Measurements from ENCODE around the gene ENDOV. TPM values are rescaled to one million over a fixed set of nuclear protein-coding genes. Genes with fewer than 3 reads are reported as not detected.

ENDOV gene
- total RNA-seq, 2 donors from 2014 or later = 19.1 to 25.3 TPM

GRCh38 chr17:80485846-80486245 is 70.9 kb downstream of the ENDOV start:
- DNase-seq = no peak
- Histone ChIP-seq H3K9ac (ENCODE audit: low read depth in 2 of 2, low read length in 2 of 2) (no peak overlapping the region), H3K4me3 (no peak overlapping the region), H3K27ac (no peak overlapping the region), H3K9me3 (no peaks in the 10 kb centered on the region), H3K4me1 (no peaks in the 10 kb centered on the region), H3K27me3 (peaks cover 11% of the 10 kb centered on the region), H3K36me3 (no peaks in the 10 kb centered on the region)
- no peak for TF ChIP-seq CTCF (IDR thresholded peaks at IDR 0.05)
- intact Hi-C loops (cut with DNase I) = no loop called here

- H3K27me3 ChIP-seq = peaks cover 3% of the 10 kb centered on the region
Observed at GRCh38 chr17:80486692-80487091, 71.7 kb downstream of the ENDOV start.

GRCh38 chr17:80487511-80487910 is 72.5 kb downstream of the ENDOV start:
- no peak for TF ChIP-seq CTCF (IDR thresholded peaks at IDR 0.05)
- intact Hi-C loops (cut with DNase I) = no loop called here
- no peak overlapping the region for H3K27ac ChIP-seq
- no peak overlapping the region for H3K9ac ChIP-seq (ENCODE audit: low read depth in 2 of 2, low read length in 2 of 2)
- DNase-seq = no peak
- H3K9me3 ChIP-seq = no peaks in the 10 kb centered on the region
- no peak overlapping the region for H3K4me3 ChIP-seq
- H3K4me1 ChIP-seq = no peaks in the 10 kb centered on the region
- H3K36me3 ChIP-seq = no peaks in the 10 kb centered on the region
- H3K27me3 ChIP-seq = no peaks in the 10 kb centered on the region

More at GRCh38 chr17:80486692-80487091, 71.7 kb downstream of the ENDOV start:
- no peak overlapping the region for H3K4me3 ChIP-seq
- DNase-seq = no peak
- no peak overlapping the region for H3K9ac ChIP-seq (ENCODE audit: low read depth in 2 of 2, low read length in 2 of 2)
- H3K4me1 ChIP-seq = no peaks in the 10 kb centered on the region
- no peak for TF ChIP-seq CTCF (IDR thresholded peaks at IDR 0.05)
- no peaks in the 10 kb centered on the region for H3K36me3 ChIP-seq
- no peaks in the 10 kb centered on the region for H3K9me3 ChIP-seq
- no peak overlapping the region for H3K27ac ChIP-seq
- intact Hi-C loops (cut with DNase I) = no loop called here

Small RNA genes within 50 kb of the gene (microRNA-seq; reads per million reads assigned to microRNA genes)
- gene MIR4730 = not detected

Other genes starting within 250 kb of the ENDOV start
- gene CARD14, start 245.1 kb upstream of the ENDOV start, total RNA-seq = under 1 TPM; 0.29 to 0.54 TPM
- gene SGSH, start 194.8 kb upstream of the ENDOV start, total RNA-seq = 10 to 100 TPM; 40.3 to 43.1 TPM
- gene SLC26A11, start 194.7 kb upstream of the ENDOV start, total RNA-seq = 1 to 10 TPM; 8.0 to 9.3 TPM
- gene RNF213, start 154.3 kb upstream of the ENDOV start, total RNA-seq = 100 to 1,000 TPM in 1 of 2 donors, 10 to 100 TPM in 1; 80.8 to 101 TPM
- gene NPTX1, start 61.4 kb downstream of the ENDOV start, total RNA-seq = 1 to 10 TPM in 1 of 2 donors, under 1 TPM in 1; 0.10 to 7.1 TPM
- gene RPTOR, start 129.7 kb downstream of the ENDOV start, total RNA-seq = 10 to 100 TPM; 21.2 to 39.6 TPM

Data from colonic mucosa (tissue), 4 donors.